Kidney epithelial cell (primary cell): ENCODE measurements around the gene ANKRD17. TPM values are rescaled to one million over a fixed set of nuclear protein-coding genes. Genes with fewer than 3 reads are reported as not detected.

ENCODE experiments used
- DNase-seq: peaks from one replicate; pipeline ENCODE4 v3.0.0-alpha.2; 2010; ENCODE audit warnings: low read depth
- H3K27me3 ChIP-seq: 2 replicates; pipeline ENCODE4 v1.6.0; 2011; ENCODE audit warnings: low read length; ENCODE audit not compliant: control insufficient read depth, insufficient read depth
- H3K36me3 ChIP-seq: 2 replicates; pipeline ENCODE4 v1.5.1; 2011; ENCODE audit warnings: low read length; ENCODE audit not compliant: control insufficient read depth, insufficient read depth
- H3K4me3 ChIP-seq: 2 replicates; pipeline ENCODE4 v1.5.1; 2011; ENCODE audit warnings: low read depth, mild to moderate bottlenecking, control low read depth, low read length
- CTCF ChIP-seq: IDR thresholded peaks from 2 replicates; pipeline ENCODE4 v1.5.1; 2011; ENCODE audit warnings: mild to moderate bottlenecking, moderate library complexity, low read length, control low read depth, inconsistent platforms; ENCODE audit not compliant: insufficient read depth, poor library complexity, severe bottlenecking
- total RNA-seq: library from RNA; depleted of rRNA; stranded (reverse); fragments of >200 nt; gene quantifications from 2 replicates; pipeline ENCODE4 v1.2.3, GENCODE V29; 2015

Gene ANKRD17
- total RNA-seq, 1 donor from 2014 or later: 39.9 TPM

- Histone ChIP-seq H3K36me3 (no peaks in the 10 kb centered on the region), H3K4me3 (no peak overlapping the region), H3K27me3 (no peaks in the 10 kb centered on the region)
- DNase-seq: no peak
- TF ChIP-seq CTCF: no peak
These were observed 65.4 kb downstream of the ANKRD17 start for GRCh38 chr4:73193155-73193554.

GRCh38 chr4:73189274-73189810 lies 69.3 kb downstream of the ANKRD17 start:
- H3K27me3 ChIP-seq: no peaks in the 10 kb centered on the region
- no peak for DNase-seq
- no peak for TF ChIP-seq CTCF
- H3K36me3 ChIP-seq: no peaks in the 10 kb centered on the region
- no peak overlapping the region for H3K4me3 ChIP-seq

GRCh38 chr4:73187325-73187724 lies 71.3 kb downstream of the ANKRD17 start:
- DNase-seq: no peak
- Histone ChIP-seq H3K36me3 (no peaks in the 10 kb centered on the region), H3K27me3 (no peaks in the 10 kb centered on the region), H3K4me3 (no peak overlapping the region)
- no peak for TF ChIP-seq CTCF

- Histone ChIP-seq H3K27me3 (no peaks in the 10 kb centered on the region), H3K36me3 (no peaks in the 10 kb centered on the region), H3K4me3 (no peak overlapping the region)
- no peak for TF ChIP-seq CTCF
- DNase-seq: no peak
These were observed 72.7 kb downstream of the ANKRD17 start for GRCh38 chr4:73185903-73186302.

- H3K27me3 ChIP-seq: no peaks in the 10 kb centered on the region
- H3K36me3 ChIP-seq: no peaks in the 10 kb centered on the region
- no peak for DNase-seq
- no peak overlapping the region for H3K4me3 ChIP-seq
- no peak for TF ChIP-seq CTCF
These were observed 77.4 kb downstream of the ANKRD17 start for GRCh38 chr4:73181231-73181630.

GRCh38 chr4:73178389-73178788 lies 80.2 kb downstream of the ANKRD17 start:
- no peak for DNase-seq
- Histone ChIP-seq H3K36me3 (no peaks in the 10 kb centered on the region), H3K4me3 (no peak overlapping the region), H3K27me3 (no peaks in the 10 kb centered on the region)
- TF ChIP-seq CTCF: no peak
